A673 (cell line): ENCODE data around the gene POLR1G. TPM values are rescaled to one million over a fixed set of nuclear protein-coding genes. Genes with fewer than 3 reads are reported as not detected.

Source experiments
- BruUV-seq: library from RNA; stranded (reverse); fragments of 400-500 nt; replicated peaks from 2 replicates; lab custom pipeline; 2021; lab: Mats Ljungman, UMichigan
- CTCF ChIA-PET: fragments of 300-600 bp; sonication (Branson Sonifier 250); formaldehyde crosslinking; loops from one replicate; lab custom pipeline; 2022; ENCODE audit warnings: antibody characterized with exemption; lab: Charles Lee
- POLR2A ChIA-PET: fragments of 300-600 bp; sonication (Branson Sonifier 250); formaldehyde crosslinking; loops from one replicate; lab custom pipeline; 2022; ENCODE audit warnings: antibody characterized with exemption; ENCODE audit not compliant: low non-redundant PET; lab: Charles Lee
- DNase-seq: peaks from one replicate; pipeline ENCODE4 v3.0.0-alpha.2; 2015; ENCODE audit warnings: low spot score
- H3K27ac ChIP-seq: fragments of 200-600 bp; sonication (generic); 2 replicates; pipeline ENCODE4 v1.5.1; 2016; ENCODE audit warnings: mixed run types, low read depth, mild to moderate bottlenecking, mixed read lengths, antibody characterized with exemption, low read length; ENCODE audit not compliant: poor library complexity, severe bottlenecking
- H3K27me3 ChIP-seq: fragments of 200-600 bp; sonication (generic); replicated peaks from 2 replicates; pipeline ENCODE4 v1.6.1; 2017; ENCODE audit warnings: mixed run types, low read depth, mild to moderate bottlenecking, mixed read lengths, antibody characterized with exemption, low read length; ENCODE audit not compliant: insufficient read depth, poor library complexity
- H3K36me3 ChIP-seq: fragments of 200-600 bp; sonication (generic); 2 replicates; pipeline ENCODE4 v1.6.1; 2016; ENCODE audit warnings: mixed run types, mild to moderate bottlenecking, mixed read lengths, antibody characterized with exemption, low read length; ENCODE audit not compliant: insufficient read depth, poor library complexity, severe bottlenecking
- H3K4me1 ChIP-seq: fragments of 200-600 bp; sonication (generic); 2 replicates; pipeline ENCODE4 v1.6.1; 2017; ENCODE audit warnings: mixed run types, mild to moderate bottlenecking, mixed read lengths, antibody characterized with exemption, low read length; ENCODE audit not compliant: insufficient read depth, poor library complexity, severe bottlenecking
- H3K4me3 ChIP-seq: fragments of 200-600 bp; sonication (generic); 2 replicates; pipeline ENCODE4 v1.5.1; 2016; ENCODE audit warnings: low read depth, mixed run types, mild to moderate bottlenecking, mixed read lengths, low read length; ENCODE audit not compliant: poor library complexity, severe bottlenecking
- H3K9me3 ChIP-seq: fragments of 200-600 bp; sonication (generic); 2 replicates; pipeline ENCODE4 v1.6.1; 2016; ENCODE audit warnings: mixed run types, low read depth, mild to moderate bottlenecking, mixed read lengths, antibody characterized with exemption, low read length; ENCODE audit not compliant: poor library complexity, severe bottlenecking
- CTCF ChIP-seq: fragments of 300-800, 200-600 bp; sonication (generic); conservative IDR thresholded peaks from 2 replicates; pipeline ENCODE4 v1.5.1; 2017; ENCODE audit warnings: low read depth, mild to moderate bottlenecking, antibody characterized with exemption, low read length, moderate library complexity, mixed read lengths
- EZH2 ChIP-seq: fragments of 200-600 bp; sonication (generic); IDR thresholded peaks from 2 replicates; pipeline ENCODE4 v1.6.1; 2017; ENCODE audit warnings: borderline replicate concordance, low read depth, mild to moderate bottlenecking, mixed read lengths, antibody characterized with exemption, low read length; ENCODE audit not compliant: poor library complexity, severe bottlenecking
- intact Hi-C: fragments of 100-400 bp; cut with micrococcal nuclease; formaldehyde crosslinking; loops from one replicate; pipeline ENCODE4 v1.10.0; 2022; ENCODE audit not compliant: unreplicated experiment
- total RNA-seq: library from RNA; stranded (reverse); gene quantifications from 2 replicates; pipeline ENCODE4 v1.2.3, GENCODE V29; 2021

The POLR1G gene
- total RNA-seq, 1 experiment from 2014 or later, result 30.1 TPM

GRCh38 chr19:45423589-45424190, 17.2 kb downstream of the POLR1G start, which contains the start of gene ERCC1:
Gene ERCC1, minus strand, starts transcription at chr19:45423917. Its CDS starts 543 bp downstream, at chr19:45423374.
- Histone ChIP-seq H3K9me3 (no peaks in the 10 kb centered on the region), H3K4me3 (peak within 1 kb of the TSS; percentile 63), H3K27ac (peak within 1 kb of the TSS; percentile 89), H3K27me3 (no peaks in the 10 kb centered on the region), H3K36me3 (peaks cover 22% of the 10 kb centered on the region), H3K4me1 (peaks cover 16% of the 10 kb centered on the region)
- intact Hi-C loops, result no loop called here
- POLR2A ChIA-PET, result interaction anchor here (0.5 to 0.6 kb wide), 2 partner anchors 56 to 1777 kb away, joined by 5 to 6 read pairs; no protein-coding TSS in a partner anchor
- no peak for TF ChIP-seq EZH2
- no peak for TF ChIP-seq CTCF
- DNase-seq, result peak; percentile 97
- CTCF ChIA-PET, result interaction anchor here (0.5 to 1.0 kb wide), 3 partner anchors 16 to 261 kb away, joined by 3 to 4 read pairs (median 3); no protein-coding TSS in a partner anchor
- no TSS peak for BruUV-seq

GRCh38 chr19:45424191-45425058, 18.0 kb downstream of the POLR1G start:
- no peak for TF ChIP-seq EZH2
- TF ChIP-seq CTCF, result no peak
- Histone ChIP-seq H3K27ac (peak overlapping the region; percentile 89), H3K36me3 (peaks cover 15% of the 10 kb centered on the region), H3K4me3 (peak overlapping the region; percentile 63), H3K9me3 (no peaks in the 10 kb centered on the region), H3K27me3 (no peaks in the 10 kb centered on the region), H3K4me1 (peaks cover 16% of the 10 kb centered on the region)
- intact Hi-C loops, result loop anchor here (5.0 kb wide), 2 partner anchors 218 to 268 kb away; partner anchors contain the start of genes QPCTL and SNRPD2
- ChIA-PET POLR2A (interaction anchor here (0.5 to 0.7 kb wide), 2 partner anchors 15 to 1777 kb away, joined by 5 to 12 read pairs; no protein-coding TSS in a partner anchor), CTCF (interaction anchor here (0.5 to 1.0 kb wide), 7 partner anchors 14 to 261 kb away, joined by 3 to 10 read pairs (median 4); no protein-coding TSS in a partner anchor)
- DNase-seq, result peak; percentile 94
- TSS peak; percentile 89 for BruUV-seq
